Heart left ventricle (tissue), 13 donors: ENCODE data around the gene GIT2.

Experiments
- CTCF ChIP-seq, 12 donors: fragments of 200-600 bp; sonication (generic) in 4 of 12; IDR thresholded peaks; one replicate each; pipeline versions ENCODE4 v1.5.0 to v1.8.0; 2018 to 2022; ENCODE audit warnings: antibody characterized with exemption in 12 of 12, mild to moderate bottlenecking in 5 of 12
- POLR2A ChIP-seq, 2 donors: fragments of 450-650 bp; IDR thresholded peaks; one replicate each; pipeline ENCODE4 v1.6.1; 2017; ENCODE audit warnings: antibody characterized with exemption in 2 of 2, mild to moderate bottlenecking in 2 of 2, moderate library complexity in 2 of 2
- donor health status: ischemic (EF 13 %, LVEDD 7.1; RV severe dilation, severe dysfunction).
- donor health status: DM: no; HTN: yes; CAD: no.
- donor health status: DM: no; HTN: no; CAD: no.
- donor health status: ischemic (EF 25% LVEDD 6.9; RV normal size, moderate dysfunction).
- donor health status: ischemic (EF 25% LVEDD 5.7; RV mildly dilated, moderate dysfunction).
- donor health status: ischemic (EF 35%, LVEDD 5.7; RV mildly dilated, moderate dysfunction).
- donor health status: nonischemic (EF 11% LVEDD 7.7; RV severe dilation, severe dysfunction).
- donor health status: DM: yes; HTN: yes; CAD: no.
- donor health status: PGD.
- donor health status: ischemic (EF 29% LVEDD 5.4; RV normal size, mild dysfunction).
- donor health status: nonischemic (EF 23%, LVEDD 6.1; RV moderate dilation, normal function).

GRCh38 chr12:110006115-110006514 is 9.9 kb upstream of the GIT2 start:
- TF ChIP-seq CTCF (IDR thresholded peaks at IDR 0.05) (no peak), POLR2A (IDR thresholded peaks at IDR 0.05) (no peak)
